Tibial nerve (tissue), 4 donors: Measurements from ENCODE around the gene SLC35F1. TPM values are rescaled to one million over a fixed set of nuclear protein-coding genes. Genes with fewer than 3 reads are reported as not detected.

Experiments
- DNase-seq, 2 donors: peaks; one replicate each; pipeline ENCODE4 v3.0.0-alpha.2; 2019; ENCODE audit warnings: low spot score in 2 of 2
- H3K27ac ChIP-seq, 4 donors: fragments of 200-600 bp; sonication (generic) in 3 of 4; one replicate each; pipeline ENCODE4 v1.5.1; 2017 to 2019; ENCODE audit warnings: mild to moderate bottlenecking in 1 of 4
- H3K27me3 ChIP-seq, 2 donors: fragments of 200-600 bp; sonication (generic) in 1 of 2; one replicate each; pipeline versions ENCODE4 v1.5.1 to v1.6.0; 2017 to 2019
- H3K36me3 ChIP-seq, 3 donors: fragments of 200-600 bp; sonication (generic); one replicate each; pipeline ENCODE4 v1.5.1; 2018 to 2019
- H3K4me1 ChIP-seq, 4 donors: fragments of 200-600 bp; sonication (generic) in 3 of 4; one replicate each; pipeline ENCODE4 v1.5.1; 2017 to 2019
- H3K4me3 ChIP-seq, 4 donors: fragments of 200-600 bp; sonication (generic) in 3 of 4; one replicate each; pipeline ENCODE4 v1.5.1; 2017 to 2019; ENCODE audit warnings: mild to moderate bottlenecking in 1 of 4, moderate library complexity in 1 of 4
- H3K9me3 ChIP-seq, 4 donors: fragments of 200-600 bp; sonication (generic) in 3 of 4; one replicate each; pipeline ENCODE4 v1.5.1; 2017 to 2019
- EP300 ChIP-seq, 2 donors: sonication (generic); formaldehyde crosslinking; IDR thresholded peaks; one replicate each; pipeline ENCODE4 v1.6.1; 2017; ENCODE audit warnings: antibody characterized with exemption in 2 of 2, mild to moderate bottlenecking in 1 of 2
- POLR2A ChIP-seq, 2 donors: fragments of 450-650 bp; IDR thresholded peaks; one replicate each; pipeline ENCODE4 v1.6.1; 2017; ENCODE audit warnings: antibody characterized with exemption in 2 of 2, mild to moderate bottlenecking in 2 of 2, moderate library complexity in 2 of 2
- WGBS, 2 donors: methylation state at CpG; one replicate each; pipeline ENCODE4 v1.1.5; 2018; 5-methylcytosine and 5-hydroxymethylcytosine counted together
- total RNA-seq, 4 donors: library from RNA; depleted of rRNA; stranded (reverse); fragments of >200 nt; gene quantifications; one replicate each; pipeline ENCODE4 v1.1.0, GENCODE V29; 2016
- TF ChIP-seq, protein P1 (sequence below), 5 experiments: fragments of 200-600 bp in 3 of 5; fragments of 450-650 bp in 2 of 5; sonication (generic) in 3 of 5; IDR thresholded peaks; one replicate each; pipeline ENCODE4 v1.5.1; 2016 to 2019; ENCODE audit warnings: antibody characterized with exemption in 5 of 5, mild to moderate bottlenecking in 3 of 5, moderate library complexity in 2 of 5

Gene SLC35F1
- total RNA-seq, 4 donors from 2014 or later, result 12.7 to 40.4 (median 16.5) TPM

DNA sequence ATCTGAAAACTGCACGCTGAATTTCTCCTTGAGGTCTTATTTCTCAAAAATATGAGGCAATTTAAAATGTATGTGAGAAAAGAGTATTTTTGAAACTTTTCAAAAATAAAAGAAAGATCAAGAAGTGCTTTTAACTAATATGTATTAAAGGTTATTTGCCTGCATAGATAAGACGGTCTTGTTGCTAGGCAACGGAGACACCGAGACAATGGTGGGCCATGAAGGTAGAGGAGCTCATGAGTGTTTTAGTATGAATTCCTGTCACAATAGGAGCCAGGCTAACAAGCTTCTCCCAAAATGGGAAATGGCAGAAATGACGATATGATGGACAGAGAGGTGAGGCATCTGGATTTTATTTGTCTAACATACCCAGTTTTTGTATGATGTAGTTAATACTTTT, 308.2 kb downstream of the SLC35F1 start:
- WGBS, 2 donors, result 92 to 93% methylated on average over 5 of the region's 5 CpGs
- no peak for DNase-seq
- Histone ChIP-seq H3K4me1 (no peaks in the 10 kb centered on the region), H3K4me3 (no peak overlapping the region), H3K9me3 (no peaks in the 10 kb centered on the region), H3K36me3 (no peaks in the 10 kb centered on the region), H3K27me3 (no peaks in the 10 kb centered on the region), H3K27ac (no peak overlapping the region)
- no peak for TF ChIP-seq EP300 (IDR thresholded peaks at IDR 0.05)
- no peak for TF ChIP-seq POLR2A (IDR thresholded peaks at IDR 0.05)
- TF ChIP-seq, protein P1, sequence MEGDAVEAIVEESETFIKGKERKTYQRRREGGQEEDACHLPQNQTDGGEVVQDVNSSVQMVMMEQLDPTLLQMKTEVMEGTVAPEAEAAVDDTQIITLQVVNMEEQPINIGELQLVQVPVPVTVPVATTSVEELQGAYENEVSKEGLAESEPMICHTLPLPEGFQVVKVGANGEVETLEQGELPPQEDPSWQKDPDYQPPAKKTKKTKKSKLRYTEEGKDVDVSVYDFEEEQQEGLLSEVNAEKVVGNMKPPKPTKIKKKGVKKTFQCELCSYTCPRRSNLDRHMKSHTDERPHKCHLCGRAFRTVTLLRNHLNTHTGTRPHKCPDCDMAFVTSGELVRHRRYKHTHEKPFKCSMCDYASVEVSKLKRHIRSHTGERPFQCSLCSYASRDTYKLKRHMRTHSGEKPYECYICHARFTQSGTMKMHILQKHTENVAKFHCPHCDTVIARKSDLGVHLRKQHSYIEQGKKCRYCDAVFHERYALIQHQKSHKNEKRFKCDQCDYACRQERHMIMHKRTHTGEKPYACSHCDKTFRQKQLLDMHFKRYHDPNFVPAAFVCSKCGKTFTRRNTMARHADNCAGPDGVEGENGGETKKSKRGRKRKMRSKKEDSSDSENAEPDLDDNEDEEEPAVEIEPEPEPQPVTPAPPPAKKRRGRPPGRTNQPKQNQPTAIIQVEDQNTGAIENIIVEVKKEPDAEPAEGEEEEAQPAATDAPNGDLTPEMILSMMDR (IDR thresholded peaks at IDR 0.05), result no peak

DNA sequence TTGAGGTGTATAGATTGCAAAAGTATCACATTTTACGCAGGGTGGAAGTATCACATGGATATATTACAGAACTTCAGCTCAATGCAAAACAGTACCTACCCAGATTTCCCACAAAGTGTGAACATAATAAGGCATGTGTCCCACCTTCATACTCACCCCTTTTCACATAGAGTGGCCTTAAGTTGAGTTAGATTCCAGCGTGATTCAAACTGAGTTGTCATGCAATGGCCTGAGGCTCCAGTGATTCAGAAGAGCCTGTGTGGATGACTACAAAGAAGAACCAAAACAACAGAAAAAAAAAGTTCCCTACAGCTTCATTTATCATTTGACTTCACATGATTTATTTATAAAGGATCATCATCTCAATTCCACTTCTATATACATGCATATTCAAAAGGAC, 309.7 kb downstream of the SLC35F1 start:
- DNase-seq, result no peak
- H3K27me3 ChIP-seq, result no peaks in the 10 kb centered on the region
- H3K27ac ChIP-seq, result no peak overlapping the region
- no peaks in the 10 kb centered on the region for H3K4me1 ChIP-seq
- no peak overlapping the region for H3K4me3 ChIP-seq
- TF ChIP-seq POLR2A (IDR thresholded peaks at IDR 0.05) (no peak), EP300 (IDR thresholded peaks at IDR 0.05) (no peak)
- TF ChIP-seq, protein P1 (IDR thresholded peaks at IDR 0.05), result no peak
- no peaks in the 10 kb centered on the region for H3K36me3 ChIP-seq
- H3K9me3 ChIP-seq, result no peaks in the 10 kb centered on the region
- 78 to 83% methylated on average over 2 of the region's 2 CpGs for WGBS, 2 donors

DNA sequence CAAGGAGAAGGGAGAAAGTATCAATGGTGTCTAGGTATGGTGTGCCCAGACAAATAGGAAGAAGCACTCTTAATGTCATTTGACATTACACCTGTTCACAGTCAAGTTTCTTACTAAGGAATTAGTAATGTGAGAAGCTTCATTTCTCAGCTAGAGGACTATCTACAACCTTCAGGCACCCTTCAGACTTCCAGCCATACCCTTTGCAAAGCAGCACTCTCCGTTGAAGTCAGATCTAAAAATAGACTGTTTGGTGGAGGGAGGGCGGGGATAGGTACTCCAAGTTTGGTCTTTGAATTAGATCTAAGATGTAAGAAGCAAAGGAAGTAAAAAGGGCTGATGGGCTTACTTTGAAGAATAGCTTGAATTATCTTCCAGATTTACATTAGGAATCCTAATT, 311.1 kb downstream of the SLC35F1 start:
- no peak for DNase-seq
- WGBS, 2 donors, result 65 to 73% methylated on average over 2 of the region's 2 CpGs
- no peaks in the 10 kb centered on the region for H3K36me3 ChIP-seq
- TF ChIP-seq EP300 (IDR thresholded peaks at IDR 0.05) (no peak), POLR2A (IDR thresholded peaks at IDR 0.05) (no peak)
- TF ChIP-seq, protein P1 (IDR thresholded peaks at IDR 0.05), result no peak
- no peaks in the 10 kb centered on the region for H3K4me1 ChIP-seq
- H3K4me3 ChIP-seq, result no peak overlapping the region
- no peak overlapping the region for H3K27ac ChIP-seq
- no peaks in the 10 kb centered on the region for H3K9me3 ChIP-seq
- no peaks in the 10 kb centered on the region for H3K27me3 ChIP-seq

DNA sequence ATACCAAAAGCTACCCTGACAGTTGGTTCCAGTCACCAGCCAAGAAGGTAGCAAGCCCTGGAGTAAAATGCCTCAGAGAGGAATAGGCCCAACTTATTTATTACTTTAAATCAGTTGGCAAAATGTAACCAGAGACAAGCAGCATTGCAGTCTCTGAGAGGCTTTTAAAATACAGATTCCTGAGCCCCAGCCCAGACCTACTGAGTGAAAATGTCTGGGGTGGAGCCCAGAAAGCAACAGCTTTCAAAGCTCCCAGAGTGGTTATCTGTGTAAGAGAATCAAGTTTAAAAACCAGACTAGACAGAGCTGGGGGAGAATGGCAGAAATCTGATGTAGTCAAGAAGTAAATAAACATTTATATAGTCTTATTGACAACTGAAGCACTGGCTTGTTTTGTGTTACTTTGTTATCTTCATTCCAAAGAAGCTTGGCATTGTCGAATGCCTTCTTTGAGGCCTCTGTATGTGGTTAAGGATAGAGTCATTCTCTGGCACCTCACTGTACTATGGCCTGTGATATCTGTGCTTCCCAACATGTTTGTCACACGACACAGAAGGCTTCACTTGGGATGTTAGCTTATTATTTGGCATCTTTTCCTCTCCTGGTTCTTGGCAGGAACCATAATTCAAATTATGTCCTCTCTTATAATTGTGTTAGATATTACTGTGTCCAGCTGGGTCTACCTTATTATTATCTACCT, 313.5 kb downstream of the SLC35F1 start:
- no peaks in the 10 kb centered on the region for H3K36me3 ChIP-seq
- H3K9me3 ChIP-seq, result no peaks in the 10 kb centered on the region
- 42 to 70% methylated on average over 2 of the region's 2 CpGs for WGBS, 2 donors
- H3K4me1 ChIP-seq, result no peaks in the 10 kb centered on the region
- no peaks in the 10 kb centered on the region for H3K27me3 ChIP-seq
- TF ChIP-seq EP300 (IDR thresholded peaks at IDR 0.05) (no peak), POLR2A (IDR thresholded peaks at IDR 0.05) (no peak)
- TF ChIP-seq, protein P1 (IDR thresholded peaks at IDR 0.05), result no peak
- no peak for DNase-seq
- no peak overlapping the region for H3K4me3 ChIP-seq
- peak overlapping the region in 2 of 4 donors; percentile 25 to 80 for H3K27ac ChIP-seq

DNA sequence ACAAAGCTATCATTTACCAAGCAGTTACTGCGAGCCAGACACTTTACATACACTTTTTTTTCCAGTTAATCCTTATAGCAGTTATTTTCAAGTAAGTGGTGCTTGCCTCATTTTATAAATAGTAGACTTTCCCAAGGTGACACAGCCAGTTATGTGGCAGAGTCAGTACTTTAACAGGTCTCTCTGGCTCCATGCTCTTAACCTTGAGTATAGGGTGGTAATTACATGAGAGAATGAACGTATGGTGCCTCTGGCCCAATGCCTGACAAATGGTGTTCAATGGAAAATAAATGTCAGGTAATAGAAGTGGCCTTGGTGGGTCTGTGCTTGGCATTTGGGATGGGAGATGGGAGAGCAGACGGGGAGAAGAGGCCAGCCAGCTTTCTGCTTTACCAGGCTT, 316.3 kb downstream of the SLC35F1 start:
- Histone ChIP-seq H3K4me3 (no peak overlapping the region), H3K27ac (peak overlapping the region in 1 of 4 donors; percentile 44), H3K9me3 (no peaks in the 10 kb centered on the region), H3K36me3 (no peaks in the 10 kb centered on the region), H3K27me3 (no peaks in the 10 kb centered on the region), H3K4me1 (no peaks in the 10 kb centered on the region)
- DNase-seq, result no peak
- WGBS, 2 donors, result 71 to 73% methylated on average over 3 of the region's 3 CpGs
- TF ChIP-seq, protein P1 (IDR thresholded peaks at IDR 0.05), result no peak
- TF ChIP-seq POLR2A (IDR thresholded peaks at IDR 0.05) (no peak), EP300 (IDR thresholded peaks at IDR 0.05) (no peak)
